Hypothalamus (tissue), 51 donors: ENCODE measurements around the gene FBXO46.
"Not testable (repeated sequence)": the region's sequence is repeated elsewhere in the genome, so short reads cannot be mapped to it uniquely, and the experiment has no call there.

Source experiments
- DNase-seq, 51 donors: peaks; one replicate each; lab custom pipeline; 2025; lab: John Stamatoyannopoulos, UW

Gene FBXO46

GRCh38 chr19:45733160-45733810 lies 2.6 kb upstream of the FBXO46 start, which contains the start of gene MEIOSIN:
MEIOSIN (plus strand) TSS chr19:45733439; CDS start chr19:45735377, 1,938 bp downstream.
- DNase-seq = no peak

- DNase-seq = peak in 1 of 51 donors; percentile 30
These were observed 851 bp downstream of the FBXO46 start for GRCh38 chr19:45729800-45730290.

GRCh38 chr19:45728683-45729082 lies 2.0 kb downstream of the FBXO46 start:
- not testable (repeated sequence) for DNase-seq

- DNase-seq = not testable (repeated sequence)
These were observed 10.6 kb downstream of the FBXO46 start for GRCh38 chr19:45720065-45720464.

- peak in 4 of 51 donors; percentile 2 to 39 (median 26) for DNase-seq
These were observed 12.6 kb downstream of the FBXO46 start for GRCh38 chr19:45717983-45718650.

DNA sequence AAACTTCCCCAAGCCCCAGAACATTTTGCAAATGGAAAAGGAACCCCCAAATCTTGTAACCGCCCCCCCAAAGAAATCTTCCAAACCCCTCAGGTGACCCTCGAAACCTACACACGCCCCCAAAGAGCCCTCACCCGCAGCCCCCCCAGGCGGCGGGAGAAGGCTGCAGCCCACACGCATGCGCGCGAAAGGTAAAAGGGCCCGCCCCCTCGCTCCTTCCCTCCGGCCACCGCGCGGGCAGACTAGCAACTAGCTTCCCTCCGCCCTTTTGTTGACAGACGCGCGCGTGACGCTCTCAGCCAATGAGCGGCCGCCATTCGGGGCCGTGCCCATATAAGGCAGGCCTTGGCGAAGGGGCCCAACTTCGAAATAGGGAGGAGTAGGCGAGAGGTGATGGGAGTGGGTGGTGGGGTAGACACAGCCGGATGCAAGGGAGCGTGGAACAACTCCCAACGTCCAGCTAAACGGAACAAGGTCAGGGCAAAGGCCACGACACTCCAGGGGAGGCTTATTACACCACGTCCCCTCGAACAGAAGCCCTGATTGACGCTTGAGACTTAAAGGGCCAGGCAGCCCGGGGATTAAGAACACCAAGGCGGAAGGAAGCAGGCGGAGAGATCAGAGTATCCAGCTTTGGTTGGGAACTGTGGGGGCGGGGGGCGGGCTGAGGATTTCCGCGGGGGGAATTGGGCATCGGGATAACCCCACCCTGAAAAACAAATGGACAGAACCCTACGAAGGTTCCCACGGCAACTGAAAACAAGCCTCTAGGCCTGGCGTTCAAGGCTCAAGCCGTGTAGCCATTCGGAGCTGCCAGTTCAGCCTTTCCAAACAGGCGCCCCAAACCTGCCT lies 13.3 kb downstream of the FBXO46 start:
- peak; percentile 89 to 100 (median 99) for DNase-seq

DNA sequence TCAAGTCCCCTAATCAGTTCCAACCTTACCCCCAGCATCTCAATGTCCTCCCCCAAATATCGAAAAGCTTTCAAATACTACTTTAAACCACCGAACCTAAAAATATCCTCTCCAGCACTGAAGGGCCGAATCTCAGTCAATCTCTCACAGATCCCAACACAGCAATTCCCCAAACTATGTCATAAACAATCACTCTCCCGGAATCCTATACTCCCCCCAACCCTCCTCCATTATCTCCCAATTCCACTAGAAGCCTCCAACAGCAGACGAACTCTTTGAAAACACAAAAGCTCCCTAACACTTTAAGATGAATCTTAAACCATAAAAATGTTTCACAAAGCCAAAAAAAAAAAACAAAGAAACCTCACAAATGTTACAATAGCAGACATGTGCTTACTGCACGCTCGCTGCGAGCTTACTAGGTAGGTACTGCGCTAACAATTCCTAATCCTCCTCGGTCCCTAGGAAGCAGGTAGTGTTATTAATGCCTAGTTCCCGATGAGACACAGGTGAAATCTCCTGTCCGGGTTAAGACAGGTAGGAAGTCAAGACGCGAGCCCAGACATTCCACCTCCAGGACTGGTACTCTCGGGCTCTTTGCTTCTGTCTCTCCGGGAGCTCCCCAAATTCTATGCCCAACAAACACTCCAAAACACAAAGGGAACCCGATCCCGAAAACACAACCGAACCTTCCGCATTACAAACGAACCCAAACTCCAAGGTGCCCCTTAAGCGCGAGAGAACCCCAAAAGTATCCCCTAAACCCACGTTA lies 14.2 kb downstream of the FBXO46 start:
- DNase-seq = peak in 15 of 51 donors; percentile 19 to 86 (median 32)

- DNase-seq = no peak
These were observed 15.6 kb downstream of the FBXO46 start for GRCh38 chr19:45715139-45715538.

DNA sequence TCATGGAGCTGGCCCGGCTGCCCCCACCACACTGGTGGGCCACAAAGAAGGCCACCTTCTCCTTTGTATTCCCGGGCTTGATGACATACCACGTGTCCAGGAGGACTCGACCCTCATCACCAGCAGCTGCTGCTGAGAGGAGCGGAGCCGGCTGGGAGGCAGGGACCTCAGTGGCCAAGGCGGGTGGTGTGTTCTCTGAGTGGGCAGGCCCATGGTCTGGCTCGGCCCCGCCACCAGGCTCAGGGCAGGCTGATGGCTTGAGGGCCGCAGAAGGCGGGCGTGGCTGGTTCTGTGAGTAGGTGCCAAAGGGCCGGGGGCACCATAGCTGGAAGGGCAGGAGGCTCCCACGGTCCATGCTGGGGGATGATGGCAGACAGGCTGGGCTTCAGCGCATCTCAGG lies 17.6 kb downstream of the FBXO46 start:
- no peak for DNase-seq

GRCh38 chr19:45712699-45713067 lies 18.0 kb downstream of the FBXO46 start:
- DNase-seq = no peak

DNA sequence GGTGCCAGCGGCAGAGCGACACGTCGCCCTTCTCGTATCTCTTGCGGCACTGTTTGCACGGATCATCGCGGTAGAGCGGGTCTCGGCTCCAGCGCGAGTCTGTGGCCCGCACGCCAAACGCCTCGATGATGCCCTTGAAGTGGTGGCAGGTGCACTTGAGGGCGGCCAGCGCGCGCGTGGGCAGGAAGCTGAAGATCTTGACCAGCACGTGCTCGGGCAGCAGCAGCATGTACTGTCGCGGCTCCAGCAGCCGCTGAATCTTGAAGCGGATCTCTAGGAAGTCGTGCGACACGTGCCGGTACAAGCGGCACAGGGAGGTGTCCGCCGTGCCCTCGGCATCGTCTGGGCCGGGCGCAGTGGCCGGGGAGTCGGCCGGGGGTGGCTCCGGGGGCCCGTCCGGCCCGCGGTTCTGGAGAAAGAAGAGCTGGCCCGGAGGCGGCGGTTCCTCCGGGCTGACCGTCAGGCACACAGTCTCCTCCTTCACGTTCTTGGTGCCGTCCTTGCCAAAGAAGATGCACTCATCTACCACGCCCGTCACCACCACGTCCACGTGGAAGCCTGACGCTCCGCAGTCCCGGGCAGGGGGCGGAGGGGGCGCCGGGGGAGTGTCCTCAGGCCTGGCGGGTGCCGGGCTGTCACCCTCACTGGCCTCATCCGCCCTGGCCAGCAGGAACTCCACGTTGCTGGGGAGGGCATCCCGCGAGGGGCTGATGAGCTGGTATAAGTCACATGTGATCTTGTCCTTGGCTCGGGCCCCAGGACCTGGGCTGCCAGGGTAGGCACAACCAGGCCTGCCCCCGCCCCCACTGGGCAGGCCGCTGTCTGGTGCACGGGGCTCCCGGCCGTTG lies 18.6 kb downstream of the FBXO46 start:
- DNase-seq = no peak

GRCh38 chr19:45710356-45711130 lies 20.2 kb downstream of the FBXO46 start:
- no peak for DNase-seq

- DNase-seq = no peak
These were observed 24.8 kb downstream of the FBXO46 start for GRCh38 chr19:45705710-45706415.

DNA sequence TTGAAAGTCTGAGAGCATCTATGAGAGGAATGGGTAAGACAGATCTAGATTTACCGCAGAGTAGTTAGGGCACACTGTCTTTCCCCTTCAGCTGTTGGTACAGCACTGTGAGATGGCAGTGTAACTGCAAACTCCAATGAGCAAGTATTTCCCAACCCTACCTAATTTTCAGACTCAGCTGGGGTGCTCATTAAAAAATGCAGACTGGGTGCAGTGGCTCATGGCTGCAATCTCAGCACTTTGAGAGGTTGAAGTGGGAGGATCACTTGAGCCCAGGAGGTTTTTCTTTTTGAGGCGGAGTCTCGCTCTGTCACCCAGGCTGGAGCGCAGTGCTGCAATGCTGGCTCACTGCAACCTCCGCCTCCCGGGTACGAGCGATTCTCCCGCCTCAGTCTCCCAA lies 25.6 kb downstream of the FBXO46 start:
- DNase-seq = no peak

DNA sequence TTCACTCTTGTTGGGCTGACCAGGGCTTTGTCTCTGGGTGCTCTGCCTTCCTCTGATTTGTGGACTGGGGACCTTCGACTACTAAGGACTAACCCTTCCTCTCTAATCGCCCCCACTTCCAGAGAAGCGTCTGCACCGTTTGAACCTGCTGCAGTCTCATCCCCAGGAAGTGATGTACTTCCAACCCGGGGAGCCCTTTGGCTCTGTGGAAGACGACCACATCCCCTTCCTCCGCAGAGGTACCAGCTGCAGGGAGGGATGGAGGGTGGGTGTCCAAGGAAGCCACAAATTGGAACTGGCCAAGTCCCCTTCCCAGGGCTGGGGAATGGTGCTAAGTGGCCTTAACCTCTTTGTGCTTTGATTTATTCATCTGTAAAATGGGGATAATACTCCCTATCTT lies 29.0 kb downstream of the FBXO46 start:
- DNase-seq = no peak

GRCh38 chr19:45693106-45693788 lies 37.4 kb downstream of the FBXO46 start:
- DNase-seq = peak in 50 of 51 donors; percentile 9 to 74 (median 43)
